HAP-1 (cell line): ENCODE data around the gene TPRN.
"Not testable (repeated sequence)": the region's sequence is repeated elsewhere in the genome, so short reads cannot be mapped to it uniquely, and the experiment has no call there.

Experiments used
- DNase-seq, 2 experiments: peaks; one replicate each; pipeline ENCODE4 v3.0.0-alpha.2; 2016 to 2020; ENCODE audit warnings: low spot score in 2 of 2
- H3K27me3 ChIP-seq: fragments of 250-450 bp; sonication (Bioruptor Pico); 2 replicates; pipeline ENCODE4 v1.5.1; 2020; ENCODE audit warnings: low read depth, mild to moderate bottlenecking, moderate library complexity
- H3K36me3 ChIP-seq: fragments of 250-450 bp; sonication (Bioruptor Pico); replicated peaks from 2 replicates; pipeline ENCODE4 v1.5.1; 2020; ENCODE audit warnings: mild to moderate bottlenecking
- H3K4me1 ChIP-seq: fragments of 250-450 bp; sonication (Bioruptor Pico); 2 replicates; pipeline ENCODE4 v1.5.1; 2020; ENCODE audit warnings: mild to moderate bottlenecking
- H3K4me3 ChIP-seq: fragments of 250-450 bp; sonication (Bioruptor Pico); 2 replicates; pipeline ENCODE4 v1.5.1; 2020; ENCODE audit warnings: mild to moderate bottlenecking, moderate library complexity
- H3K9me3 ChIP-seq: fragments of 250-450 bp; sonication (Bioruptor Pico); 2 replicates; pipeline ENCODE4 v1.5.1; 2020; ENCODE audit warnings: mild to moderate bottlenecking, moderate library complexity
- in situ Hi-C: fragments of 300-500 bp; cut with MboI; formaldehyde crosslinking; loops from 3 replicates; pipeline ENCODE4 v1.14.3; 2020; ENCODE audit warnings: low sequenced_read_pairs, inconsistent platforms, mixed read lengths

Gene TPRN

GRCh38 chr9:137240841-137241489 is 40.4 kb upstream of the TPRN start, which contains the start of gene TUBB4B:
TUBB4B (plus strand) TSS chr9:137241287; CDS start chr9:137241361, 74 bp downstream.
- no peaks in the 10 kb centered on the region for H3K9me3 ChIP-seq
- peaks cover 11% of the 10 kb centered on the region for H3K4me1 ChIP-seq
- in situ Hi-C loops = loop anchor here (25.0 kb wide), 1 partner anchor 454 kb away; the partner anchor contains the start of genes CCDC183 and TMEM141
- H3K36me3 ChIP-seq = peaks cover 30% of the 10 kb centered on the region
- no peaks in the 10 kb centered on the region for H3K27me3 ChIP-seq
- H3K4me3 ChIP-seq = peak within 1 kb of the TSS; percentile 82
- DNase-seq = peak; percentile 99

- Histone ChIP-seq H3K36me3 (peaks cover 30% of the 10 kb centered on the region), H3K27me3 (no peaks in the 10 kb centered on the region), H3K9me3 (no peaks in the 10 kb centered on the region), H3K4me3 (peak overlapping the region; percentile 81), H3K4me1 (peaks cover 11% of the 10 kb centered on the region)
- in situ Hi-C loops = loop anchor here (25.0 kb wide), 1 partner anchor 453 kb away; the partner anchor contains the start of genes CCDC183 and TMEM141
- peak in 1 of 2 experiments; percentile 71 for DNase-seq
Observed at GRCh38 chr9:137240318-137240840, 39.8 kb upstream of the TPRN start.

GRCh38 chr9:137239541-137240200 is 39.1 kb upstream of the TPRN start:
- H3K4me1 ChIP-seq = peaks cover 11% of the 10 kb centered on the region
- H3K4me3 ChIP-seq = peak overlapping the region; percentile 81
- not testable (repeated sequence) for H3K27me3 ChIP-seq, DNase-seq, H3K9me3 ChIP-seq
- peaks cover 30% of the 10 kb centered on the region for H3K36me3 ChIP-seq
- in situ Hi-C loops = loop anchor here (25.0 kb wide), 1 partner anchor 452 kb away; the partner anchor contains the start of genes CCDC183 and TMEM141

- peaks cover 11% of the 10 kb centered on the region for H3K4me1 ChIP-seq
- H3K27me3 ChIP-seq = no peaks in the 10 kb centered on the region
- DNase-seq = no peak
- H3K36me3 ChIP-seq = peaks cover 19% of the 10 kb centered on the region
- H3K9me3 ChIP-seq = no peaks in the 10 kb centered on the region
- no peak overlapping the region for H3K4me3 ChIP-seq
- in situ Hi-C loops = loop anchor here (25.0 kb wide), 1 partner anchor 451 kb away; the partner anchor contains the start of genes CCDC183 and TMEM141
Observed at GRCh38 chr9:137237759-137238726, 37.5 kb upstream of the TPRN start.

- Histone ChIP-seq H3K9me3 (no peaks in the 10 kb centered on the region), H3K27me3 (no peaks in the 10 kb centered on the region), H3K4me1 (peaks cover 11% of the 10 kb centered on the region), H3K4me3 (peak overlapping the region; percentile 8; the same call in 1 of the 2 replicates), H3K36me3 (peaks cover 8% of the 10 kb centered on the region)
- in situ Hi-C loops = loop anchor here (25.0 kb wide), 1 partner anchor 450 kb away; the partner anchor contains the start of genes CCDC183 and TMEM141
- no peak for DNase-seq
Observed at GRCh38 chr9:137236936-137237421, 36.4 kb upstream of the TPRN start.

- Histone ChIP-seq H3K9me3 (no peaks in the 10 kb centered on the region), H3K36me3 (peaks cover 4% of the 10 kb centered on the region; the same call in 1 of the 2 replicates), H3K27me3 (no peaks in the 10 kb centered on the region), H3K4me1 (peaks cover 11% of the 10 kb centered on the region), H3K4me3 (peak overlapping the region; percentile 8; the same call in 1 of the 2 replicates)
- peak; percentile 56 to 96 for DNase-seq
- in situ Hi-C loops = loop anchor here (25.0 kb wide), 1 partner anchor 449 kb away; the partner anchor contains the start of genes CCDC183 and TMEM141
Observed at GRCh38 chr9:137236238-137236935, 35.8 kb upstream of the TPRN start.

- in situ Hi-C loops = loop anchor here (25.0 kb wide), 1 partner anchor 448 kb away; the partner anchor contains the start of genes CCDC183 and TMEM141
- Histone ChIP-seq H3K9me3 (no peaks in the 10 kb centered on the region), H3K27me3 (no peaks in the 10 kb centered on the region), H3K36me3 (peaks cover 4% of the 10 kb centered on the region; the same call in 1 of the 2 replicates), H3K4me3 (no peak overlapping the region), H3K4me1 (peaks cover 11% of the 10 kb centered on the region)
- DNase-seq = no peak
Observed at GRCh38 chr9:137235424-137236237, 35.1 kb upstream of the TPRN start.

- no peaks in the 10 kb centered on the region for H3K27me3 ChIP-seq
- in situ Hi-C loops = loop anchor here (25.0 kb wide), 1 partner anchor 448 kb away; the partner anchor contains the start of genes CCDC183 and TMEM141
- DNase-seq = no peak
- H3K9me3 ChIP-seq = no peaks in the 10 kb centered on the region
- peaks cover 4% of the 10 kb centered on the region; the same call in 1 of the 2 replicates for H3K36me3 ChIP-seq
- H3K4me1 ChIP-seq = peaks cover 11% of the 10 kb centered on the region
- H3K4me3 ChIP-seq = no peak overlapping the region
Observed at GRCh38 chr9:137234758-137235423, 34.4 kb upstream of the TPRN start.

- Histone ChIP-seq H3K4me1 (peaks cover 11% of the 10 kb centered on the region), H3K4me3 (no peak overlapping the region)
Observed at GRCh38 chr9:137234055-137234697, 33.6 kb upstream of the TPRN start.

GRCh38 chr9:137233143-137233980 is 32.8 kb upstream of the TPRN start:
- Histone ChIP-seq H3K36me3 (no peaks in the 10 kb centered on the region), H3K9me3 (no peaks in the 10 kb centered on the region)
- DNase-seq = no peak

More at GRCh38 chr9:137234055-137234697, 33.6 kb upstream of the TPRN start:
- Histone ChIP-seq H3K9me3 (no peaks in the 10 kb centered on the region), H3K36me3 (peaks cover 4% of the 10 kb centered on the region; the same call in 1 of the 2 replicates), H3K27me3 (no peaks in the 10 kb centered on the region)
- DNase-seq = no peak
- in situ Hi-C loops = loop anchor here (25.0 kb wide), 1 partner anchor 447 kb away; the partner anchor contains the start of genes CCDC183 and TMEM141

More at GRCh38 chr9:137233143-137233980, 32.8 kb upstream of the TPRN start:
- in situ Hi-C loops = loop anchor here (25.0 kb wide), 1 partner anchor 446 kb away; the partner anchor contains the start of genes CCDC183 and TMEM141
- Histone ChIP-seq H3K27me3 (no peaks in the 10 kb centered on the region), H3K4me3 (no peak overlapping the region), H3K4me1 (peaks cover 5% of the 10 kb centered on the region)
